HepG2 (cell line): Measurements from ENCODE around the gene LYSMD1. TPM values are rescaled to one million over a fixed set of nuclear protein-coding genes. Genes with fewer than 3 reads are reported as not detected.

Experiments
- HMGXB3 ChIP-seq: sonication (generic); formaldehyde crosslinking; IDR thresholded peaks from 2 replicates; pipeline ENCODE4 v1.4.0; 2020; ENCODE audit warnings: missing genetic modification reagents, borderline replicate concordance
- HNRNPK ChIP-seq: fragments of 200-400 bp; formaldehyde crosslinking; IDR thresholded peaks from 2 replicates; pipeline ENCODE4 v1.6.1; 2018; ENCODE audit warnings: low read length, low read depth, moderate library complexity, mild to moderate bottlenecking; ENCODE audit not compliant: poor library complexity, severe bottlenecking
- KDM3A ChIP-seq: IDR thresholded peaks from 2 replicates; pipeline ENCODE4 v1.6.1; 2018; ENCODE audit warnings: low read depth, missing compliant biosample characterization
- MLXIP ChIP-seq: sonication (generic); formaldehyde crosslinking; IDR thresholded peaks from 2 replicates; pipeline ENCODE4 v1.9.0; 2021; ENCODE audit warnings: missing genetic modification reagents, borderline replicate concordance
- PBX2 ChIP-seq: IDR thresholded peaks from 2 replicates; pipeline ENCODE4 v1.6.1; 2016; ENCODE audit warnings: control low read depth
- TRAFD1 ChIP-seq: sonication (generic); formaldehyde crosslinking; IDR thresholded peaks from 2 replicates; pipeline ENCODE4 v1.5.1; 2020; ENCODE audit warnings: missing genetic modification reagents, mild to moderate bottlenecking, borderline replicate concordance
- ZNF136 ChIP-seq: sonication (generic); formaldehyde crosslinking; IDR thresholded peaks from 2 replicates; pipeline ENCODE4 v1.8.1; 2022; ENCODE audit warnings: low read depth, mild to moderate bottlenecking, moderate library complexity, missing genetic modification reagents
- ZNF24 ChIP-seq: fragments of 450-650 bp; IDR thresholded peaks from 2 replicates; pipeline ENCODE4 v1.6.1; 2017; ENCODE audit warnings: antibody characterized with exemption, mild to moderate bottlenecking
- ZNF264 ChIP-seq: sonication (generic); formaldehyde crosslinking; IDR thresholded peaks from 2 replicates; pipeline ENCODE4 v1.4.0; 2020; ENCODE audit warnings: missing genetic modification reagents
- ZNF329 ChIP-seq: sonication (generic); formaldehyde crosslinking; IDR thresholded peaks from 2 replicates; pipeline ENCODE4 v1.9.0; 2021; ENCODE audit warnings: low read depth, mild to moderate bottlenecking, missing genetic modification reagents
- ZNF430 ChIP-seq: sonication (generic); formaldehyde crosslinking; IDR thresholded peaks from 2 replicates; pipeline ENCODE4 v1.9.0; 2021; ENCODE audit warnings: mild to moderate bottlenecking, missing genetic modification reagents
- ZSCAN9 ChIP-seq: IDR thresholded peaks from 2 replicates; pipeline ENCODE4 v1.6.1; 2016; ENCODE audit warnings: borderline replicate concordance
- polyA plus RNA-seq, 8 experiments: library from polyadenylated mRNA; depleted of rRNA in 3 of 8; stranded (reverse) in 7 of 8; unstranded in 1 of 8; fragments of >200 nt; fragmentation: Illumina TruSeq in 4 of 8; extraction: Trizol in 4 of 8; gene quantifications; 2 replicates each; pipeline versions ENCODE4 v1.2.1 to v1.2.3, GENCODE V29; 2011 to 2016; ENCODE audit warnings: low read depth in 4 of 8, missing spikeins in 1 of 8, mixed read lengths in 1 of 8; ENCODE audit not compliant: insufficient read depth in 1 of 8
- total RNA-seq, 5 experiments: library from RNA; depleted of rRNA; stranded (reverse); fragments of >200 nt; fragmentation: Illumina TruSeq; extraction: Trizol; gene quantifications; 2 replicates each; pipeline ENCODE4 v1.2.3, GENCODE V29; 2016; ENCODE audit warnings: low read depth in 1 of 5
- TF ChIP-seq, protein P1 (sequence below): IDR thresholded peaks from 2 replicates; pipeline ENCODE4 v1.6.1; 2016; ENCODE audit warnings: low read depth, borderline replicate concordance
- TF ChIP-seq, protein P2 (sequence below): sonication (generic); formaldehyde crosslinking; conservative IDR thresholded peaks from 2 replicates; pipeline ENCODE4 v1.5.0; 2020; ENCODE audit warnings: missing genetic modification reagents

LYSMD1 gene
- total and polyA plus RNA-seq, 2 of the 13 experiments (the other 11 are each of a cell fraction or from before 2014, with no cell fraction given) = 3.8 to 4.8 TPM

GRCh38 chr1:151198254-151199127, 32.8 kb upstream of the LYSMD1 start, which contains the start of gene PIP5K1A (continued):
- peak; percentile 74 for TF ChIP-seq HMGXB3 (CRISPR knock-in tag)
- TF ChIP-seq ZNF24 = no peak
- TF ChIP-seq ZNF430 (CRISPR knock-in tag) = peak; percentile 66
- TF ChIP-seq, protein P1, sequence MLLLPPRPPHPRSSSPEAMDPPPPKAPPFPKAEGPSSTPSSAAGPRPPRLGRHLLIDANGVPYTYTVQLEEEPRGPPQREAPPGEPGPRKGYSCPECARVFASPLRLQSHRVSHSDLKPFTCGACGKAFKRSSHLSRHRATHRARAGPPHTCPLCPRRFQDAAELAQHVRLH = peak; percentile 74; the same call in 1 of the 2 replicates
- TF ChIP-seq, protein P2, sequence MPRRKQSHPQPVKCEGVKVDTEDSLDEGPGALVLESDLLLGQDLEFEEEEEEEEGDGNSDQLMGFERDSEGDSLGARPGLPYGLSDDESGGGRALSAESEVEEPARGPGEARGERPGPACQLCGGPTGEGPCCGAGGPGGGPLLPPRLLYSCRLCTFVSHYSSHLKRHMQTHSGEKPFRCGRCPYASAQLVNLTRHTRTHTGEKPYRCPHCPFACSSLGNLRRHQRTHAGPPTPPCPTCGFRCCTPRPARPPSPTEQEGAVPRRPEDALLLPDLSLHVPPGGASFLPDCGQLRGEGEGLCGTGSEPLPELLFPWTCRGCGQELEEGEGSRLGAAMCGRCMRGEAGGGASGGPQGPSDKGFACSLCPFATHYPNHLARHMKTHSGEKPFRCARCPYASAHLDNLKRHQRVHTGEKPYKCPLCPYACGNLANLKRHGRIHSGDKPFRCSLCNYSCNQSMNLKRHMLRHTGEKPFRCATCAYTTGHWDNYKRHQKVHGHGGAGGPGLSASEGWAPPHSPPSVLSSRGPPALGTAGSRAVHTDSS (CRISPR knock-in tag) = no peak
- TF ChIP-seq MLXIP (CRISPR knock-in tag) = 0 out of 2 replicates have a peak, but pooled peaks have one; percentile 10
- 0 out of 2 replicates have a peak, but pooled peaks have one; percentile 19 for TF ChIP-seq ZSCAN9 (CRISPR knock-in tag)
- TF ChIP-seq HNRNPK = no peak
- TF ChIP-seq ZNF329 = no peak
- TF ChIP-seq PBX2 = no peak
- 0 out of 2 replicates have a peak, but pooled peaks have one; percentile 31 for TF ChIP-seq ZNF136 (CRISPR knock-in tag)
- no peak for TF ChIP-seq ZNF264
- 0 out of 2 replicates have a peak, but pooled peaks have one; percentile 53 for TF ChIP-seq KDM3A (CRISPR knock-in tag)
- TF ChIP-seq TRAFD1 (CRISPR knock-in tag) = no peak
